ENCODE measurements around the gene FBXO41. TPM values are rescaled to one million over a fixed set of nuclear protein-coding genes. Genes with fewer than 3 reads are reported as not detected.

Gene FBXO41
- total RNA-seq, 2 experiments from 2014 or later = 41.5 to 42.0 TPM

- ATAC-seq (peak; percentile 93), DNase-seq (peak; percentile 95)
- TF ChIP-seq CTCF (IDR thresholded peaks at IDR 0.05) = no peak
- no peaks in the 10 kb centered on the region for H3K9me3 Mint-ChIP-seq
- CTCF ChIA-PET = interaction anchor here (0.7 to 1.6 kb wide), 4 partner anchors 8 to 92 kb away, joined by 3 to 4 read pairs (median 3); partner anchors contain the start of gene ALMS1
- intact Hi-C loops (cut with micrococcal nuclease) = loop anchor here (5.0 kb wide), 1 partner anchor 61 kb away; the partner anchor contains the start of genes CCT7 and PRADC1
- H3K27me3 Mint-ChIP-seq = peaks cover 63% of the 10 kb centered on the region
- no peak within 1 kb of the TSS for H3K27ac Mint-ChIP-seq
- H3K36me3 Mint-ChIP-seq (ENCODE audit: low read depth) = no peaks in the 10 kb centered on the region
- POLR2A ChIA-PET = interaction anchor here (0.6 to 1.1 kb wide), 3 partner anchors 12 to 294 kb away, joined by 3 to 4 read pairs (median 3); no protein-coding TSS in a partner anchor
- H3K4me3 Mint-ChIP-seq = peak within 1 kb of the TSS; percentile 70
- H3K4me1 Mint-ChIP-seq (ENCODE audit: low read depth) = peaks cover 11% of the 10 kb centered on the region
These were observed 9.4 kb upstream of the FBXO41 start, which contains the start of gene EGR4 for GRCh38 chr2:73293534-73294171. Gene EGR4 (minus strand): TSS chr2:73293548. CDS start chr2:73293317, 231 bp downstream.

GRCh38 chr2:73292906-73293533, 8.7 kb upstream of the FBXO41 start:
- no peaks in the 10 kb centered on the region for H3K9me3 Mint-ChIP-seq
- intact Hi-C loops (cut with micrococcal nuclease) = loop anchor here (5.0 kb wide), 1 partner anchor 61 kb away; the partner anchor contains the start of genes CCT7 and PRADC1
- H3K4me1 Mint-ChIP-seq (ENCODE audit: low read depth) = peaks cover 11% of the 10 kb centered on the region
- ChIA-PET POLR2A (interaction anchor here (0.8 to 1.2 kb wide), 3 partner anchors 11 to 59 kb away, joined by 3 to 5 read pairs (median 4); partner anchors contain the start of gene CCT7), CTCF (interaction anchor here (0.7 to 4.7 kb wide), 6 partner anchors 9 to 92 kb away, joined by 3 to 24 read pairs (median 3); partner anchors contain the start of genes ALMS1, PRADC1 and SMYD5)
- H3K4me3 Mint-ChIP-seq = peak overlapping the region; percentile 70
- peak; percentile 26 for DNase-seq
- H3K36me3 Mint-ChIP-seq (ENCODE audit: low read depth) = no peaks in the 10 kb centered on the region
- ATAC-seq = peak; percentile 2
- peaks cover 60% of the 10 kb centered on the region for H3K27me3 Mint-ChIP-seq
- TF ChIP-seq CTCF (IDR thresholded peaks at IDR 0.05) = no peak
- H3K27ac Mint-ChIP-seq = no peak overlapping the region

- POLR2A ChIA-PET = interaction anchor here (1.2 kb wide), 1 partner anchor 58 kb away, joined by 5 read pairs; the partner anchor contains the start of gene CCT7
- H3K27ac Mint-ChIP-seq = no peak overlapping the region
- CTCF ChIA-PET = interaction anchor here (1.2 to 4.7 kb wide), 4 partner anchors 10 to 93 kb away, joined by 3 to 24 read pairs (median 4); partner anchors contain the start of genes ALMS1, PRADC1 and SMYD5
- H3K36me3 Mint-ChIP-seq (ENCODE audit: low read depth) = no peaks in the 10 kb centered on the region
- TF ChIP-seq CTCF (IDR thresholded peaks at IDR 0.05) = no peak
- no peaks in the 10 kb centered on the region for H3K9me3 Mint-ChIP-seq
- DNase-seq (peak; percentile 20), ATAC-seq (no peak)
- intact Hi-C loops (cut with micrococcal nuclease) = loop anchor here (5.0 kb wide), 1 partner anchor 60 kb away; the partner anchor contains the start of genes CCT7 and PRADC1
- H3K4me1 Mint-ChIP-seq (ENCODE audit: low read depth) = peaks cover 11% of the 10 kb centered on the region
- peaks cover 54% of the 10 kb centered on the region for H3K27me3 Mint-ChIP-seq
- peak overlapping the region; percentile 63 for H3K4me3 Mint-ChIP-seq
These were observed 8.1 kb upstream of the FBXO41 start for GRCh38 chr2:73292316-73292905.

GRCh38 chr2:73291461-73292315, 7.4 kb upstream of the FBXO41 start:
- TF ChIP-seq CTCF (IDR thresholded peaks at IDR 0.05) = no peak
- Mint-ChIP-seq H3K27me3 (peaks cover 48% of the 10 kb centered on the region), H3K27ac (no peak overlapping the region), H3K4me1 (ENCODE audit: low read depth) (peaks cover 11% of the 10 kb centered on the region), H3K4me3 (peak overlapping the region; percentile 26), H3K9me3 (no peaks in the 10 kb centered on the region), H3K36me3 (ENCODE audit: low read depth) (no peaks in the 10 kb centered on the region)
- intact Hi-C loops (cut with micrococcal nuclease) = loop anchor here (5.0 kb wide), 1 partner anchor 59 kb away; the partner anchor contains the start of genes CCT7 and PRADC1
- peak; percentile 7 for DNase-seq
- ChIA-PET CTCF (interaction anchor here (1.4 to 4.7 kb wide), 11 partner anchors 10 to 128 kb away, joined by 3 to 36 read pairs (median 13); partner anchors contain the start of genes PRADC1 and SMYD5), POLR2A (interaction anchor here (0.8 to 1.2 kb wide), 3 partner anchors 9 to 58 kb away, joined by 3 to 5 read pairs (median 4); partner anchors contain the start of gene CCT7)
- ATAC-seq = peak; percentile 10

All from activated CD8-positive, alpha-beta T cell treated with anti-CD3 and anti-CD28 coated beads for 36 hours (primary cell).